ENCODE results near the gene SLK. TPM values are rescaled to one million over a fixed set of nuclear protein-coding genes. Genes with fewer than 3 reads are reported as not detected.

SLK gene
- total and polyA plus RNA-seq, 2 donors from 2014 or later: 12.3 to 45.5 TPM

GRCh38 chr10:103925591-103925990 lies 41.3 kb upstream of the SLK start:
- intact Hi-C loops (cut with DNase I): no loop called here
- H3K9ac ChIP-seq (ENCODE audit: low read length in 3 of 3): no peak overlapping the region
- H3K9me3 ChIP-seq (ENCODE audit: control insufficient read depth in 2 of 3, insufficient read depth in 1 of 3, low read length in 3 of 3): no peaks in the 10 kb centered on the region
- TF ChIP-seq CTCF (IDR thresholded peaks at IDR 0.05; ENCODE audit: borderline replicate concordance, extremely low read depth, insufficient read depth): no peak
- no peak overlapping the region for H3K27ac ChIP-seq (ENCODE audit: low read depth in 2 of 2, low read length in 2 of 2)
- peaks cover 0 to 2% (median 0%) of the 10 kb centered on the region in 3 donors for H3K4me1 ChIP-seq (ENCODE audit: control insufficient read depth in 2 of 3, insufficient read depth in 2 of 3, low read depth in 1 of 3, low read length in 3 of 3)
- no peaks in the 10 kb centered on the region for H3K27me3 ChIP-seq (ENCODE audit: control insufficient read depth, insufficient read depth, low read length)
- no peaks in the 10 kb centered on the region for H3K36me3 ChIP-seq (ENCODE audit: control insufficient read depth in 2 of 3, insufficient read depth in 3 of 3, low read length in 3 of 3)
- no peak for FAIRE-seq
- H3K4me3 ChIP-seq (ENCODE audit: low read length in 3 of 3): no peak overlapping the region
- DNase-seq: no peak

- no peak for DNase-seq
- Histone ChIP-seq H3K4me3 (ENCODE audit: low read length in 3 of 3) (no peak overlapping the region), H3K27ac (ENCODE audit: low read depth in 2 of 2, low read length in 2 of 2) (no peak overlapping the region), H3K4me1 (ENCODE audit: control insufficient read depth in 2 of 3, insufficient read depth in 2 of 3, low read depth in 1 of 3, low read length in 3 of 3) (peaks cover 0 to under 1% (median 0%) of the 10 kb centered on the region in 3 donors), H3K27me3 (ENCODE audit: control insufficient read depth, insufficient read depth, low read length) (no peaks in the 10 kb centered on the region), H3K9ac (ENCODE audit: low read length in 3 of 3) (no peak overlapping the region), H3K36me3 (ENCODE audit: control insufficient read depth in 2 of 3, insufficient read depth in 3 of 3, low read length in 3 of 3) (no peaks in the 10 kb centered on the region), H3K9me3 (ENCODE audit: control insufficient read depth in 2 of 3, insufficient read depth in 1 of 3, low read length in 3 of 3) (no peaks in the 10 kb centered on the region)
- intact Hi-C loops (cut with DNase I): no loop called here
- no peak for TF ChIP-seq CTCF (IDR thresholded peaks at IDR 0.05; ENCODE audit: borderline replicate concordance, extremely low read depth, insufficient read depth)
- no peak for FAIRE-seq
Measured at GRCh38 chr10:103926722-103927319, 40.1 kb upstream of the SLK start.

- Histone ChIP-seq H3K9me3 (ENCODE audit: control insufficient read depth in 2 of 3, insufficient read depth in 1 of 3, low read length in 3 of 3) (no peaks in the 10 kb centered on the region), H3K4me3 (ENCODE audit: low read length in 3 of 3) (no peak overlapping the region), H3K9ac (ENCODE audit: low read length in 3 of 3) (no peak overlapping the region), H3K4me1 (ENCODE audit: control insufficient read depth in 2 of 3, insufficient read depth in 2 of 3, low read depth in 1 of 3, low read length in 3 of 3) (peaks cover 0 to 2% (median 0%) of the 10 kb centered on the region in 3 donors), H3K27ac (ENCODE audit: low read depth in 2 of 2, low read length in 2 of 2) (no peak overlapping the region), H3K36me3 (ENCODE audit: control insufficient read depth in 2 of 3, insufficient read depth in 3 of 3, low read length in 3 of 3) (no peaks in the 10 kb centered on the region), H3K27me3 (ENCODE audit: control insufficient read depth, insufficient read depth, low read length) (no peaks in the 10 kb centered on the region)
- intact Hi-C loops (cut with DNase I): no loop called here
- FAIRE-seq: no peak
- DNase-seq: no peak
- no peak for TF ChIP-seq CTCF (IDR thresholded peaks at IDR 0.05; ENCODE audit: borderline replicate concordance, extremely low read depth, insufficient read depth)
Measured at GRCh38 chr10:103928784-103929183, 38.2 kb upstream of the SLK start.
